IgD-negative memory B cell (primary cell): ENCODE results near the gene KCNH8. TPM values are rescaled to one million over a fixed set of nuclear protein-coding genes. Genes with fewer than 3 reads are reported as not detected.

ENCODE experiments used
- H3K27ac Mint-ChIP-seq, 3 donors: one replicate each; pipeline ENCODE4 v1.8.0; 2020 to 2022; ENCODE audit warnings: mild to moderate bottlenecking in 3 of 3, mixed read lengths in 3 of 3, moderate library complexity in 1 of 3
- H3K27me3 Mint-ChIP-seq: one replicate; pipeline ENCODE4 v1.8.0; 2021; ENCODE audit warnings: mixed read lengths
- H3K36me3 Mint-ChIP-seq: one replicate; pipeline ENCODE4 v1.8.0; 2020; ENCODE audit warnings: mild to moderate bottlenecking, mixed read lengths
- H3K4me1 Mint-ChIP-seq, 3 donors: one replicate each; pipeline ENCODE4 v1.8.0; 2020 to 2022; ENCODE audit warnings: mixed read lengths in 3 of 3, mild to moderate bottlenecking in 1 of 3
- H3K4me3 Mint-ChIP-seq, 4 donors: one replicate each; pipeline ENCODE4 v1.8.0; 2020 to 2022; ENCODE audit warnings: mild to moderate bottlenecking in 4 of 4, mixed read lengths in 4 of 4, moderate library complexity in 3 of 4
- H3K9me3 Mint-ChIP-seq, 3 donors: one replicate each; pipeline ENCODE4 v1.8.0; 2020 to 2021; ENCODE audit warnings: mixed read lengths in 3 of 3, mild to moderate bottlenecking in 1 of 3
- polyA plus RNA-seq: library from polyadenylated mRNA; unstranded; fragments of 300-500 nt; fragmentation: Illumina TruSeq; gene quantifications from one replicate; pipeline ENCODE4 v1.2.3, GENCODE V29; 2021

KCNH8 gene
- polyA plus RNA-seq, 1 donor from 2014 or later: 1.9 TPM

DNA sequence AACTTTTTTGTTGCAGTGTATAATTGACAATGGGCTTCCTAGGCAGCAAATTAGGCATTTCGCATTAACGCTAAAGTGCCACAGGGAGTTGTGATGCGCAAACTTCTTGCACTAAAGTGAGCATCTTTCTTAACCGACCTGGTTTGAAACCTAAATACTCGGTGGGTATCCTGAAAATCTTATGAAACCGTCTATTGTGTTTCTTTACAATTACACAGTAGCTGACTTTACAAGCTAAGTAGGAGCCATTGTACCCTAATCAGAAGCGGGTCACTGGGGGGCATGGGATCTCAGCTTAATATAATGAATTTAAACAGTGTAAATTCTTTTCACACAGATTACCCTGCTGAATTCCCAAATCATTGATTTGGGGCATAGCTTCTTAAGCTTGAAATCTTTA is 328.0 kb downstream of the KCNH8 start:
- H3K4me1 Mint-ChIP-seq: peaks cover 0 to 6% (median 0%) of the 10 kb centered on the region in 3 donors
- H3K9me3 Mint-ChIP-seq: peaks cover 0 to 2% (median 0%) of the 10 kb centered on the region in 3 donors
- no peak overlapping the region for H3K4me3 Mint-ChIP-seq
- H3K27ac Mint-ChIP-seq: no peak overlapping the region
- H3K27me3 Mint-ChIP-seq: no peaks in the 10 kb centered on the region
- peaks cover 15% of the 10 kb centered on the region for H3K36me3 Mint-ChIP-seq

DNA sequence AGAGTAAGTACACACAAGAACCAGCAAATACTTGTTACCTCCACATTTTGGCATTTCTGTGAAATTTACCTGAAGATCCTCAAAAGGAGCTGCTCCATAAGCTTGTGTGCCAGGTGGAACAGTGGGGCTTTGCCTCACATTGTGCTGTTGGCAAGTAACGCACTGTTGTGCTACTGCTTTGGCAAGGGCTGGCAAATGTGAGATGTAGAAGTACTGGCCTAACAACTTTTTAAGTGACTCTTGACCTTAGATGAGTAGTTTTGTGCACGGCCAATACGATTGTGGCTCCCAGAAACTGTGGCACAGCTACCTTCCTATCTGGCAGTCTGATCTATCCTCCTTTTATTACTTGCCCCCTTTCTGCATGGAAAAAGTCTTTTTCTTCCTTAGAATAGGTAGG is 337.0 kb downstream of the KCNH8 start:
- H3K4me1 Mint-ChIP-seq: peaks cover 2 to 4% (median 4%) of the 10 kb centered on the region in 3 donors
- no peak overlapping the region for H3K4me3 Mint-ChIP-seq
- H3K27ac Mint-ChIP-seq: no peak overlapping the region
- H3K9me3 Mint-ChIP-seq: no peaks in the 10 kb centered on the region
- H3K27me3 Mint-ChIP-seq: no peaks in the 10 kb centered on the region
- peaks cover 14% of the 10 kb centered on the region for H3K36me3 Mint-ChIP-seq

DNA sequence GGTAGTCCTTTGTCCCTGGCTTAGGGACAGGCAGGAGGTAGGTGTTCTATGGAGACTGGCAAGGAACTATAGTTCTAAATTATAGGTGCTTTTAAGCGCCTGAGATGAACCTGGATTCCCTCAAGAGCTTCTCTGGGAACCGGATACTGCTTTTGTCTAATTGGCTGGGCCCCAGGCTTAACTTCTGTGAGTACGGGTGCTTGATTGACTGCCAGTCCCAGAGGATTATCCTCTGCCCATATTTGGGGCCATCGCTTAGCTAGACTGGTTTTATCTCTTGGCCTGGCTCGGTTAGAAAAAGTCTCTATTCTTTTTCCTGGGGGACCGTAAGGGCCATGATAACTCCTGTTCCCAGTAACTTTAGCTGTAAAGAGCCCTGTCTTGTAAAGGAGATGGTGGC is 339.1 kb downstream of the KCNH8 start:
- H3K4me1 Mint-ChIP-seq: peaks cover 0 to 4% (median 4%) of the 10 kb centered on the region in 3 donors
- no peaks in the 10 kb centered on the region for H3K9me3 Mint-ChIP-seq
- no peaks in the 10 kb centered on the region for H3K27me3 Mint-ChIP-seq
- H3K4me3 Mint-ChIP-seq: no peak overlapping the region
- no peak overlapping the region for H3K27ac Mint-ChIP-seq
- peaks cover 10% of the 10 kb centered on the region for H3K36me3 Mint-ChIP-seq

DNA sequence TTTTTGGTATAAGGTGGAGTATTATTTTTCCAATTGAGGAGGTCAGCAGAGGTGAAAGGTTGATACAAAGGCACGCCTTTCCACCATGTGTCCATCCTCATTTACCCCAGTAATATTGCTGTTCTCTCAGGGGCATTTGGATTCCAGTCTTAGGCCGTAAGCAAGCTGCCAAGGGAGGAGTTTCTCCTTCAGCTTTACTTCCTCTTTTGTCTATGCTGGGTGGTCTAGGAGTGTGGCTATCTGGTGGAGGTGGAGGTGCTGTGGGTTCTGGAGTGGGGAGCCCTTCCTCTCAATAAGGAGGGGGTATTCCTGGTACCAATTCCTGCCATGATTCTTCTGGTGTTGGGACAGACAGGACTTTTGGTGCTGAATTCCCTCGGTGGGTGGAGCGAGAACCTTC is 340.6 kb downstream of the KCNH8 start:
- H3K4me1 Mint-ChIP-seq: peaks cover 0 to 4% (median 4%) of the 10 kb centered on the region in 3 donors
- H3K4me3 Mint-ChIP-seq: no peak overlapping the region
- H3K27me3 Mint-ChIP-seq: no peaks in the 10 kb centered on the region

DNA sequence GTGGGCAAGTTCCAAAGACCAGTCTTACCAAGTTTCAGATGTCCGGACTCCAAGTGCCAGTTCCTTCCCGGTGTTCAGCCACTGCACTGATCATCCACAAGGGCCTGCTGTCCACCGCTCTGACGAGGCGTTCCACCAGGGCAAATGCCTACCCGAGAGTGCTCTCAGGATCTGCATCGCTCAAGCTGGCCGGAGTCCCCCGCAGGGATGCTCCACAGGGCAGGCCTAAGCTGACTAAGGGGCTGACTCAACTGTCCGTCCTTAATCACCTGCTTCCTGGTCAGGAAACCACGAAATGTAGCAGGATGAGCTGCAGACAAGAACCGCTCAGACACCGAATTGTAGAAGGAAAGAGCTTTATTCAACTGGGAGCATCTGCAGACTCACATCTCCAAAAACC is 341.6 kb downstream of the KCNH8 start:
- no peak overlapping the region for H3K27ac Mint-ChIP-seq
- no peaks in the 10 kb centered on the region for H3K27me3 Mint-ChIP-seq
- H3K4me1 Mint-ChIP-seq: peaks cover 0 to 6% (median 4%) of the 10 kb centered on the region in 3 donors
- H3K4me3 Mint-ChIP-seq: no peak overlapping the region
- peaks cover 15% of the 10 kb centered on the region for H3K36me3 Mint-ChIP-seq
- H3K9me3 Mint-ChIP-seq: peaks cover 1 to 11% (median 1%) of the 10 kb centered on the region in 3 donors

More for the DNA sequence above, 340.6 kb downstream of the KCNH8 start:
- Mint-ChIP-seq H3K9me3 (peaks cover 0 to 1% (median 0%) of the 10 kb centered on the region in 3 donors), H3K27ac (peak overlapping the region in 1 of 3 donors; percentile 47), H3K36me3 (peaks cover 14% of the 10 kb centered on the region)

DNA sequence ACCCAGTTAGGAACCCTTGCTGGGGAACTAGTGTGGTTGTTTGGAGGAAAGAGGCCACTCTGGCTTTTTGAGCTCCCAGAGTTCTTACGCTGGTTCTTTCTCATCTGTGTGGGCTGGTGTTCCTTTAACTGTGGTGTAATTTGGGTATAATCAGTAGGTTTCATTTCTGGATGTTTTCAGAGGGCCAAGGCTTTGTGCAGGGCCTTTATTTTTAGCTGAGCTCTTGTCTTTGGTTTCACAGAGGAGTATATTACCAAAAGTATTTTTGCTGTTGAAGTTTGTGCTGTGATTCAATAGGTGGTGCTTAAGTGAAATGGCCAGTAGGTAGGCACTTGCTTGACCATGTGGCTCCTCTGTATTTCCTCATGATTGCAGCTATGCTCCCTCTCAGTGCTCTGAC is 357.9 kb downstream of the KCNH8 start:
- Mint-ChIP-seq H3K27ac (no peak overlapping the region), H3K36me3 (no peaks in the 10 kb centered on the region), H3K4me1 (peaks cover 16 to 48% (median 29%) of the 10 kb centered on the region in 3 donors), H3K9me3 (peaks cover 0 to 1% (median 0%) of the 10 kb centered on the region in 3 donors), H3K4me3 (no peak overlapping the region), H3K27me3 (no peaks in the 10 kb centered on the region)

DNA sequence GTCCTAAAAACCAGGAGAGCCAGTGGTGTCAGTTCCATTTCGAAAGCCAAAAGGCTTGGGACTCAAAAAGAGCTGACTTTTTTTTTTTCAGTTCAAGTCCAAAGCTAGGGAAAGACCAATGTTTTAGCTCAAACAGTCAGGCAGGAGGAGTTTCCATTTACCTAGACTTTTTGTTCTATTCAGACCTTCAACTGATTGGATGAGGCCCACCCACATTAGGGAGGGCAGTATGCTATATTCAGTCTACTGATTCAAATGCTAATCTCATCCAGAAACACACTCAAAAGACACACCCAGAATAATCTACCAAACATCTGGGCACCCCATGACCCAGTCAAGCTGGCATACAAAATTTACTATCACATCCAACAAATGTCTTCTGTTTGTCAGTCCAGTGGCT is 374.0 kb downstream of the KCNH8 start:
- Mint-ChIP-seq H3K27me3 (no peaks in the 10 kb centered on the region), H3K9me3 (no peaks in the 10 kb centered on the region), H3K36me3 (peaks cover 10% of the 10 kb centered on the region), H3K4me1 (peaks cover 11 to 24% (median 13%) of the 10 kb centered on the region in 3 donors), H3K27ac (no peak overlapping the region), H3K4me3 (no peak overlapping the region)

DNA sequence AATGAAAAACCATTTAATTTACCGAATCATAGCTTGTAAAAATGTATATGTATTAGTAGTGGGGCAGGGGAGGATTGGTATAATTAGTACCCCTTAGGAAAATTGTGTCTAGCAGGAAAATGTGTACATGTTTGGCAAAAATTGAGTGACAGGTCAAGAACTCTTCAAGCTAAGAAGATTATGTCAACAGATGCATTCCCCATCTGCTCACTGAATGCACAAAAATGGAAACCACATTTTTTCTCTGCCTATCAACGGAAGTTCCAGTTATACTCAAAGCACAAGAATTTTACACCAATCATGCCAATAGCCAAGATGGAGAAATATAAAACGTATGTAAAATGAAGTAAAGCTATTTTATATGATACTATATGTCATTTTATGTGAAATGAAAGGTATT is 377.8 kb downstream of the KCNH8 start:
- peaks cover 10% of the 10 kb centered on the region for H3K36me3 Mint-ChIP-seq
- no peak overlapping the region for H3K27ac Mint-ChIP-seq
- no peaks in the 10 kb centered on the region for H3K27me3 Mint-ChIP-seq
- H3K4me1 Mint-ChIP-seq: peaks cover under 1 to 12% (median 1%) of the 10 kb centered on the region in 3 donors
- H3K4me3 Mint-ChIP-seq: no peak overlapping the region
- no peaks in the 10 kb centered on the region for H3K9me3 Mint-ChIP-seq

DNA sequence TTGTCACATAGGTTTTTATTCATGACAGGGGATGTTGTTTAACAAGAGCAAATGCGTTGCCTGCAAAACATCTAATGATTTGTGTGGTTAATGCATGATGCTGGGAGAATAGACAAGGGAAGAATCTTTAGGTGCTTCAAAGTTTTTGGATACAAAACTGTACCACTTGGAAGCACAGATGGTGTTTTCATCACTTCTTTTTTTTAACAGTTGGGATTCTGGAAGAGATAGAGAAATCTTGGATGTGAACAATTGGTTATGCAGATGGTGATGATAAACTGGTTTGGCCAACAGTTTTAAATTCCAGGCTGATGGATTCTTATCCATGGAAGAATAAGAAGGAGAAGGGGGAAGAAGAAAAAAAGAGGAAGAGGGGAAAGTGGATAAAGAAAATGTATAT is 379.4 kb downstream of the KCNH8 start:
- H3K36me3 Mint-ChIP-seq: peaks cover 9% of the 10 kb centered on the region
- H3K27ac Mint-ChIP-seq: no peak overlapping the region
- no peak overlapping the region for H3K4me3 Mint-ChIP-seq
- peaks cover 8 to 20% (median 13%) of the 10 kb centered on the region in 3 donors for H3K4me1 Mint-ChIP-seq
- no peaks in the 10 kb centered on the region for H3K9me3 Mint-ChIP-seq
- no peaks in the 10 kb centered on the region for H3K27me3 Mint-ChIP-seq

DNA sequence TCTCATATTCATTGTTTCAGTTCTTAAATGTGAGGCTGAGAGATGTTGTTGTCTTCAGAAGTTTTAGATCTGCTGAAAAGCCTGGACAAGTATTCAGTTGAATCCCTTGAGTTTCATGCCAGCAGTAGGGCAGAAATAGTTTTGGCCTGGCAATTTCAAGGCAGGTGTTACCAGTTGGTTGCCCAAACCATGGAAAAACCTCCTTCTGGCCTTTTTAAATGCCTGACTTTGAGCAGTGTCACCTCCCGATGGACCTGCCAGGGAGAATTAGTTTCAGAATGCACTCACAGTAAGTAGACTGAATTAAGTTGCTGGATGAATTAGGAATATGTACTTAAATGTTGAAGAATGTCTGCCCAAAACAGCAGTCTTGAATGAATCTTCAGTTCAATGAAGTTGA is 383.1 kb downstream of the KCNH8 start:
- peaks cover 16 to 31% (median 23%) of the 10 kb centered on the region in 3 donors for H3K4me1 Mint-ChIP-seq
- H3K36me3 Mint-ChIP-seq: peaks cover 3% of the 10 kb centered on the region
- peak overlapping the region in 1 of 4 donors; percentile 76 for H3K4me3 Mint-ChIP-seq
- H3K27me3 Mint-ChIP-seq: no peaks in the 10 kb centered on the region
- H3K9me3 Mint-ChIP-seq: no peaks in the 10 kb centered on the region
- H3K27ac Mint-ChIP-seq: peak overlapping the region in 1 of 3 donors; percentile 54

DNA sequence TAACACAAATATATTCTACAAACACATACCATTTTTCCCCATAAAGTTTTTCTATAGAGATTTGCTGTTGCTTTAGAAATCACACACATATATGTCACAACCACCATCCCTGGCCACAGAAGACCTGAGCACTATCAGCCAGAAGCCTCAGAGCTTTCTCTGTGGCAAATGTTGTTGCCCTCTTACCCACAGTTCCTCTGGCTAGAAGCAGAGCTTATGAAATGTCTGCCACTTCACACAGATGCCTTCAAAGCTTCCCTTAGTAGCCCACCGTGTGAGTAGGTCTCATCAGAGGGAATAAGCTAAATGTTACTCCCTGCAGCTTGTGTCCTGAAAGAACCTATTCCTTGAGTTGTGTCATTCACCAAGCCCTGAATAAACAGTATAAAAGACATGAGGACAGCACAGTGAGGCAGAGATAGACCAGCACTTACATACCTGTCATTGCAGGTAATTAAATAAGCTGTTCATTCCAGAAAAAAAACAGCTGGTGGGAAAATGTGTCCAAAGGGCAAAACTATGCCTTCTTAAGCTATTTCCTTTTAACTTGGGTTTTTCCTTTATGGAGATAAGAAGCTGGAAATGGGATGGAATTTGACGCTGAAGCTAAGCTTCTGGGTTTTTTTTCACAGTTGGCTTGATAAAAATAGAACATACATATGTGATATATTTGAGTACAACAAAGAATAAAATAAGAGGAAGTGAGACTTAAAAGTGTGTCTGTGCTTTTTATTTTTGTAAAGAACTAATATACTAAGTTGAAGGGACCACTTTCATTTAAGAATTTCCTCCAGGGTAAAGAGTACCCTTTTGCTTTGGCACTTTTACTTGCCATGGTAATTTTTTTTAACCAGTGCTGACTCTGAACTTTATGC is 391.4 kb downstream of the KCNH8 start:
- no peaks in the 10 kb centered on the region for H3K27me3 Mint-ChIP-seq
- H3K4me1 Mint-ChIP-seq: peaks cover 48 to 60% (median 50%) of the 10 kb centered on the region in 3 donors
- peak overlapping the region; percentile 47 to 88 (median 70) for H3K4me3 Mint-ChIP-seq
- H3K9me3 Mint-ChIP-seq: no peaks in the 10 kb centered on the region
- H3K36me3 Mint-ChIP-seq: no peaks in the 10 kb centered on the region
- peak overlapping the region; percentile 81 to 95 (median 90) for H3K27ac Mint-ChIP-seq

DNA sequence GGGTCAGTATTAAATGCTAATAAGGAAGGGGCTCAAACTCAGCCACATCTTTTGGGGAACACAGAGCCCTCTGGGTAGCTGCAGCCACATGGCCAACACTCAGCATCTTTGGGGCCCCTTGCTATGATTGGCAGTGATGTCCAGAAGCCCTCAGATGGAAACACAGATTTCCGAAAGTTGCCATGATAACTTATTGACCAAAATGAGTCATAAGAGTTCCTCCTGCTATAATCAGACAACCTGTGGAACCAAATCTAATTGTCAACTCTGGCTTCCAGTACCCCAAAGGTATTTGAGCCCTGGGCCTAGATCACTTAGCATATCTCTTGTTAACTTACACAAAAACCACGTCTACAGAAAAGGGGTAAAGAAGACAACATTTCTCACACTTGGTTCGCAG is 392.2 kb downstream of the KCNH8 start:
- H3K36me3 Mint-ChIP-seq: no peaks in the 10 kb centered on the region
- H3K4me3 Mint-ChIP-seq: peak overlapping the region; percentile 47 to 88 (median 70)
- no peaks in the 10 kb centered on the region for H3K27me3 Mint-ChIP-seq
- no peaks in the 10 kb centered on the region for H3K9me3 Mint-ChIP-seq
- peaks cover 50 to 62% (median 51%) of the 10 kb centered on the region in 3 donors for H3K4me1 Mint-ChIP-seq
- H3K27ac Mint-ChIP-seq: peak overlapping the region; percentile 81 to 95 (median 90)

DNA sequence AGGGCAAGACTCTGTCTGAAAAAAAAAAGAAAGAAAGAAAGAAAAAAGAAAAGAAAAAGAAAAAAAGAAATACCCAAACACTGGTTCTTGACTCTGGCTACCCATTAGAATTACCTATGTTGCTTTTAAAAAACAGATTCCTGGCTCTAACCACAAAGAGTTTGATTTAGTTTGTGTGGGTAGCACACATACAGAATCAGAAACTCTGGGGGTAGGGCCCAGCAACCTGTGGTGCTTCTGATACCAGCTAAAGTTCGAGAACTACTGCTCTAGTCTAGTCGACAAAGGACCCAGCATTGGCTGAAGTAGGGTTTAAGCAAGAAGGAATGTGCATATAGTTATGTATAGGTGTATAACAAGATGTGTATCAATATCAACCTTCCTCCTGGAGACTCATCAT is 393.0 kb downstream of the KCNH8 start:
- H3K4me3 Mint-ChIP-seq: peak overlapping the region in 2 of 4 donors; percentile 28 to 83
- H3K27me3 Mint-ChIP-seq: no peaks in the 10 kb centered on the region
- H3K9me3 Mint-ChIP-seq: no peaks in the 10 kb centered on the region
- H3K27ac Mint-ChIP-seq: peak overlapping the region; percentile 35 to 95 (median 55)
- peaks cover 50 to 64% (median 51%) of the 10 kb centered on the region in 3 donors for H3K4me1 Mint-ChIP-seq
- H3K36me3 Mint-ChIP-seq: no peaks in the 10 kb centered on the region

DNA sequence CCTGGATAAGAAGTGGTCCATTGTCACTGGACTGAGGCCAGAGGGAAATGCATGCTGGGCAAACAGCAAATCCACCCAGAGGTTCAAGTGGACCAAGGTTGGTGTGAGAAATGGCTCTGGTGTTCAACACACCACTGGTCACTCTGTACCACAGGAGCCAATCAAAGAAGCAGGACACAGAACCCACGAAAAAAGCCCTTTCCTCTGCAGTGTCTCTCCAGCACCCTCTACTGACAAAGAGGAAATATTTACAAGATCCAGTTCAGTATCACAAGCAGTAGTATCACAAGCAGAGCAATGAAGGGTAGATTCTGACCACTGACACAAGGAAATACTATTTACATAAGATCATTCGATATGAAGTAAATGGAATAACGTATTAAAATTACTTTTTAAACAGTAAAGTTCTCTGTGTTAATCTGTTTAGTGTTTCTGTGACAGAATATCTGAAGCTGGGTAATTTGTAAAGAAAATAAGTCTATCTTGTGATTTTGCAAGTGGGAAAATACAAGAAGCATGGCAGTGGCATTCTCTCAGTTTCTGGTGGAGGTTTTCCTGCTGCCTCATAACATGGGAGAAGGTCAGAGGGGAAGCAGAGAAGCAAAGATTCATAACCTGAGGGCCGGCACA is 395.0 kb downstream of the KCNH8 start:
- H3K27me3 Mint-ChIP-seq: no peaks in the 10 kb centered on the region
- no peaks in the 10 kb centered on the region for H3K9me3 Mint-ChIP-seq
- H3K4me1 Mint-ChIP-seq: peaks cover 48 to 61% (median 50%) of the 10 kb centered on the region in 3 donors
- peak overlapping the region in 2 of 4 donors; percentile 24 to 76 for H3K4me3 Mint-ChIP-seq
- H3K36me3 Mint-ChIP-seq: no peaks in the 10 kb centered on the region
- peak overlapping the region in 2 of 3 donors; percentile 80 to 90 for H3K27ac Mint-ChIP-seq
